Central memory CD8-positive, alpha-beta T cell (primary cell): ENCODE measurements around the gene NOL8.

Experiments used
- ATAC-seq: fragments of 150-1000 bp; cut with Tn5 transposase; replicated peaks from 2 replicates; pipeline ENCODE4 v1.10.0; 2022; ENCODE audit warnings: mild to moderate bottlenecking, moderate FRiP score, moderate number of reproducible peaks; ENCODE audit not compliant: poor library complexity, severe bottlenecking; ENCODE audit errors: extremely low read depth
- DNase-seq, 2 donors: peaks; one replicate each; pipeline ENCODE4 v3.0.0; 2021; ENCODE audit warnings: low spot score in 2 of 2
- H3K27ac Mint-ChIP-seq: one replicate; pipeline ENCODE4 v1.8.0; 2022; ENCODE audit warnings: low read depth, mild to moderate bottlenecking, moderate library complexity, mixed read lengths
- H3K27me3 Mint-ChIP-seq: one replicate; pipeline ENCODE4 v1.8.0; 2022; ENCODE audit warnings: mixed read lengths
- H3K36me3 Mint-ChIP-seq: one replicate; pipeline ENCODE4 v1.8.0; 2022; ENCODE audit warnings: mild to moderate bottlenecking, moderate library complexity, mixed read lengths; ENCODE audit not compliant: insufficient read depth
- H3K4me1 Mint-ChIP-seq: one replicate; pipeline ENCODE4 v1.8.0; 2022; ENCODE audit warnings: mixed read lengths
- H3K4me3 Mint-ChIP-seq: one replicate; pipeline ENCODE4 v1.8.0; 2022; ENCODE audit warnings: mild to moderate bottlenecking, moderate library complexity, mixed read lengths
- H3K9me3 Mint-ChIP-seq: one replicate; pipeline ENCODE4 v1.8.0; 2022; ENCODE audit warnings: mixed read lengths

The NOL8 gene

GRCh38 chr9:92332577-92333281 is 7.6 kb upstream of the NOL8 start:
- no peak for ATAC-seq
- Mint-ChIP-seq H3K27me3 (no peaks in the 10 kb centered on the region), H3K27ac (no peak overlapping the region), H3K4me1 (no peaks in the 10 kb centered on the region), H3K9me3 (no peaks in the 10 kb centered on the region), H3K4me3 (no peak overlapping the region), H3K36me3 (peaks cover 2% of the 10 kb centered on the region)
- no peak for DNase-seq

DNA sequence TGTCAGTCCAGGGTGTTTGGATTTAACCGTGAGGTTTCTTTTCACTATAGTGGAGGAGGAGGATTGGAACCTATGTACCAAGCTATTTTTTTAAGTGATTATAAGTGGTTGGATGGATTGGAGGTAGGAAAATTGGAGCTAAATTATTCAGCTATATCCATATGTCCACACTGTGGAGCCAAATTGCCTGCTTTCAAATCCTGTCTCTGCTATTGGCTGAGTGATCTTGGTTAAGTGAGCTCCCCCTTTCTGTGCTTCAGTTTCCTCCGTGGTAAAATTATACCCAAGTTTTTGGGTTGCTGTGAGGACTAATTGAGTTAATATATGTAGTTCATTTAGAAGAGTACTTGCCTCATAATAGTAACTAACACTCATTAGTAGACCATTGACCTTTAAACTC is 3.1 kb upstream of the NOL8 start:
- peaks cover 16% of the 10 kb centered on the region for H3K36me3 Mint-ChIP-seq
- no peak overlapping the region for H3K27ac Mint-ChIP-seq
- no peak overlapping the region for H3K4me3 Mint-ChIP-seq
- no peaks in the 10 kb centered on the region for H3K27me3 Mint-ChIP-seq
- DNase-seq (no peak), ATAC-seq (no peak)
- peaks cover 24% of the 10 kb centered on the region for H3K4me1 Mint-ChIP-seq
- no peaks in the 10 kb centered on the region for H3K9me3 Mint-ChIP-seq

- Mint-ChIP-seq H3K9me3 (no peaks in the 10 kb centered on the region), H3K27ac (no peak overlapping the region), H3K27me3 (no peaks in the 10 kb centered on the region), H3K4me1 (peaks cover 24% of the 10 kb centered on the region), H3K4me3 (peak overlapping the region; percentile 92), H3K36me3 (peaks cover 24% of the 10 kb centered on the region)
- DNase-seq (no peak), ATAC-seq (no peak)
These were observed 2.2 kb upstream of the NOL8 start for GRCh38 chr9:92327283-92327850.

- H3K27me3 Mint-ChIP-seq, result no peaks in the 10 kb centered on the region
- DNase-seq (no peak), ATAC-seq (peak; percentile 2)
- peaks cover 29% of the 10 kb centered on the region for H3K36me3 Mint-ChIP-seq
- peak overlapping the region; percentile 92 for H3K4me3 Mint-ChIP-seq
- H3K9me3 Mint-ChIP-seq, result no peaks in the 10 kb centered on the region
- peak overlapping the region; percentile 96 for H3K27ac Mint-ChIP-seq
- peaks cover 24% of the 10 kb centered on the region for H3K4me1 Mint-ChIP-seq
These were observed 896 bp upstream of the NOL8 start for GRCh38 chr9:92325991-92326500.

- ATAC-seq, result peak; percentile 29
- H3K27me3 Mint-ChIP-seq, result no peaks in the 10 kb centered on the region
- no peak for DNase-seq
- peaks cover 24% of the 10 kb centered on the region for H3K4me1 Mint-ChIP-seq
- H3K9me3 Mint-ChIP-seq, result no peaks in the 10 kb centered on the region
- peak overlapping the region; percentile 92 for H3K4me3 Mint-ChIP-seq
- peak overlapping the region; percentile 96 for H3K27ac Mint-ChIP-seq
- peaks cover 34% of the 10 kb centered on the region for H3K36me3 Mint-ChIP-seq
These were observed 271 bp downstream of the NOL8 start for GRCh38 chr9:92324889-92325268.

- DNase-seq, result no peak
- Mint-ChIP-seq H3K27ac (peak overlapping the region; percentile 96), H3K4me3 (peak overlapping the region; percentile 92), H3K9me3 (no peaks in the 10 kb centered on the region), H3K4me1 (peaks cover 24% of the 10 kb centered on the region), H3K36me3 (peaks cover 34% of the 10 kb centered on the region), H3K27me3 (no peaks in the 10 kb centered on the region)
- ATAC-seq, result no peak
These were observed 719 bp downstream of the NOL8 start for GRCh38 chr9:92324431-92324830.

DNA sequence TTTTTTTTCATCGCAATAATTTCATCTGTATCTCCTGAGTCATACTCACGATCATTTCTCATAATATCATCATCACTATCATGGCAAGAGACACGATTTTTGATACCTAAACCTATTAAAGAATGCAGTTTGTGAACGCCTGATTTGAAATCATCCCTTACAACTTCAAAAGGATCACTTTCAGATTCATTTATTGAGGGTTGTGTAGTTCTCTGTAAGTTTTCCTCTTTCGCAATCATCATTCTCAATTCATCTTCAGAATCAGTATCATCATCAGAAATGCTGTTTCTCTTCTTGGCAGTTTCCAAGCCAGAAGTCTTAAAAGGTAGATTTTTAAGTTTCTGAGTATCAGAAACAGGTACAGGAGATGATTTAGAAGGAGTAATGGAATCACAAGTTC is 9.7 kb downstream of the NOL8 start:
- ATAC-seq, result no peak

DNA sequence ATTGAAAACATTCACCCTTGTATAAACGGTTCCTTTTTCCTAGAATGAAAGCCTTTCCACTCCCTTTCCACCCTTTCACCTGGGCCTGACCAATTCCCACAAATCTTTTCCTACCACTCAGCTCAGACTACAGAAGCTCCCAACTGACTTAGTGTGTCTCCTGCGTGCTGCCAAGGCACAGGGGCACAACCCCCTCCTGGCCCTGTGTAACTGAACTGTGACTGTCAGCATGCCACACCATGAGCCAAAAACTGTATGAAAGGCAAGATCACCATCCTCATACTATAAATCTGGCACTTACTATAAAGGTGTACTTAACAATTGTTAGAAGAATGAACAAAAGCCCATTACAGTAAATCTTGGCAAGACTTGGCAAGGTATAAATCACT is 11.5 kb downstream of the NOL8 start:
- DNase-seq (no peak), ATAC-seq (no peak)
- H3K36me3 Mint-ChIP-seq, result peaks cover 55% of the 10 kb centered on the region
- H3K27ac Mint-ChIP-seq, result peak overlapping the region; percentile 38
- H3K9me3 Mint-ChIP-seq, result no peaks in the 10 kb centered on the region
- H3K4me3 Mint-ChIP-seq, result no peak overlapping the region
- peaks cover 24% of the 10 kb centered on the region for H3K4me1 Mint-ChIP-seq
- H3K27me3 Mint-ChIP-seq, result no peaks in the 10 kb centered on the region

More for the DNA sequence above, 9.7 kb downstream of the NOL8 start:
- Mint-ChIP-seq H3K27ac (no peak overlapping the region), H3K36me3 (peaks cover 52% of the 10 kb centered on the region), H3K27me3 (no peaks in the 10 kb centered on the region), H3K4me1 (peaks cover 24% of the 10 kb centered on the region), H3K9me3 (no peaks in the 10 kb centered on the region), H3K4me3 (no peak overlapping the region)
- no peak for DNase-seq

DNA sequence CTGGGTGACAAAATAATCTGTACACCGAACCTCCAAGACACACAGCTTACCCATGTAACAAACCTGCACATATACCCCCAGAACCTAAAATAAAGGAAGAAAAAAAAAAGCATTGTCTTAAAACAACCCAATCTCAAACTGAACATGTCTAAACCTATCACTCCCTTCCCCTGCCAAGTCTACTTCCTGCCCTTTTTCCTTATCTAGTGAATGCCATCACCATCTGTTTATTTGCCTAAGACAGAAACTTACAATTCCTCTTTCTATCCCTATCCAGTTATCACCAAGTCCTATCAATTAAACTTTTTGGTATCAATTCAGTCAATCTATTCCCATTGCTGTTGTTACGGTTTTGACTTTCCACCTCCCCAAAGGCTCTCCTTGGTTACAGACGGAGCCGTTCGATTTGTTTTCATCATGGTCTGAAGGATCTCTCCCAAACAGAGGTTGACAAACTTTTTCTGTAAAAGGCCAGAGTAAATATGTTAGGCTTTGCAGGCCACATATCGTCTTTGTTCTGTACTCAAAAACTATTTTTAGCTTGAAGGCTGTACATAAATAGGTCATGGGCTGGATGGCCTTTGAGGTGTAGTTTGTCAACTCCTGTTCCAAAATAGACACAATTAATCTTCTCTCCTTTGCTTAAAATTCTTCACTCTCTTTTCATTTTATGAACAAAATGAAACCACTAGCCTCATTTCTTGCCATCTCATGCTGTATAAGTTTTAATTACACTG is 12.1 kb downstream of the NOL8 start:
- Mint-ChIP-seq H3K9me3 (no peaks in the 10 kb centered on the region), H3K27me3 (no peaks in the 10 kb centered on the region), H3K4me1 (peaks cover 24% of the 10 kb centered on the region), H3K36me3 (peaks cover 56% of the 10 kb centered on the region), H3K4me3 (no peak overlapping the region), H3K27ac (peak overlapping the region; percentile 38)
- ATAC-seq, result no peak
- no peak for DNase-seq

DNA sequence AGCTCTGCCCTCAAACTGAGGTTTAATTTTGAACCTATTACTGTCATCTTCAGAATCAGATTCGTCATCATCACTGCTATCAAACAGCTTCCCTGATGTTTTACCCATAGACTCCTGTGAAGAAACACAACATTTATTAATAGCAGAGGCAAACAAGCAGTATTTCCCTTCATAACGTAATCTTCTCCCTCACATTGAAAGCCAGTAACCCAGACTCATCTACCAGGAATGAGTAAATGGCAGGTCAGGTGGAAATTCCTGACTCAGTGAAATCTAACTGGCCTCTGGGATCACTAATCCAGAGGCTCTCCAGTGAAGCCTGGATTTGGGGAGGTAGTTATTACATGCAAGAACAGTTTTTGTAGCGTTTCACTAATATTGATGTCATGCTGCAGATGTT is 14.6 kb downstream of the NOL8 start:
- Mint-ChIP-seq H3K27me3 (no peaks in the 10 kb centered on the region), H3K36me3 (peaks cover 55% of the 10 kb centered on the region), H3K4me3 (no peak overlapping the region), H3K27ac (no peak overlapping the region), H3K4me1 (peaks cover 24% of the 10 kb centered on the region), H3K9me3 (no peaks in the 10 kb centered on the region)
- no peak for ATAC-seq
- no peak for DNase-seq

GRCh38 chr9:92308893-92309292 is 16.3 kb downstream of the NOL8 start:
- H3K27me3 Mint-ChIP-seq, result no peaks in the 10 kb centered on the region
- H3K27ac Mint-ChIP-seq, result no peak overlapping the region
- ATAC-seq, result no peak
- peaks cover 56% of the 10 kb centered on the region for H3K36me3 Mint-ChIP-seq
- no peak overlapping the region for H3K4me3 Mint-ChIP-seq
- no peaks in the 10 kb centered on the region for H3K9me3 Mint-ChIP-seq
- H3K4me1 Mint-ChIP-seq, result peaks cover 24% of the 10 kb centered on the region
- no peak for DNase-seq

DNA sequence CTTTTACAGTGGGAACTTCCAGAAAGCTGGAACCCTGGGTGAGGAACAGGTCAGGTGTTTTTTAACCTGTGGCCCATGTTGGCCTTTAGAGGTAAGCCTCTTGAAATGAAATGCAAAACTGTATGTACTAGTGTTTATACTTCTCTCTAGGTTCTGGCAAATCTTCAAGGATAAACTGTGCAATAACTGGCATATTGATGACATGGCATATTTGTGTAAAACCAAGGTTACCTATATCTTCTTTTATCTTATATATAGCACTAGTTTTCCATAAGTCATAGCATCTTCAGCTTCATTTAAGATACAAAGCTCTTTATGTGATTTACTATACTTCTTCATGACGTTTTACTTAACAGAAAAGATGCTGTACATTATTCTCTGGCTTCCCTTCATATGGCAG is 24.2 kb downstream of the NOL8 start:
- Mint-ChIP-seq H3K9me3 (no peaks in the 10 kb centered on the region), H3K4me3 (no peak overlapping the region), H3K36me3 (peaks cover 56% of the 10 kb centered on the region), H3K27me3 (no peaks in the 10 kb centered on the region), H3K4me1 (peaks cover 5% of the 10 kb centered on the region), H3K27ac (no peak overlapping the region)
- no peak for DNase-seq
- no peak for ATAC-seq

GRCh38 chr9:92299116-92299515 is 26.0 kb downstream of the NOL8 start:
- Mint-ChIP-seq H3K27me3 (no peaks in the 10 kb centered on the region), H3K4me1 (peaks cover 10% of the 10 kb centered on the region), H3K9me3 (no peaks in the 10 kb centered on the region), H3K27ac (no peak overlapping the region), H3K4me3 (no peak overlapping the region), H3K36me3 (peaks cover 51% of the 10 kb centered on the region)
- DNase-seq, result no peak
- ATAC-seq, result no peak
